OCI-LY3 (cell line): ENCODE data around the gene IPO4.

Experiments used
- EZH2phosphoT487 ChIP-seq: fragments of 200-600 bp; shearing (Covaris generic); IDR thresholded peaks from 2 replicates; pipeline ENCODE4 v1.6.1; 2018; ENCODE audit warnings: antibody characterized with exemption, mixed run types, low read depth
- TF ChIP-seq, protein P1 (sequence below): fragments of 200-600, 300-600 bp; sonication (generic); IDR thresholded peaks from 2 replicates; pipeline ENCODE4 v1.5.1; 2014; ENCODE audit warnings: antibody characterized with exemption, low read length, low read depth

DNA sequence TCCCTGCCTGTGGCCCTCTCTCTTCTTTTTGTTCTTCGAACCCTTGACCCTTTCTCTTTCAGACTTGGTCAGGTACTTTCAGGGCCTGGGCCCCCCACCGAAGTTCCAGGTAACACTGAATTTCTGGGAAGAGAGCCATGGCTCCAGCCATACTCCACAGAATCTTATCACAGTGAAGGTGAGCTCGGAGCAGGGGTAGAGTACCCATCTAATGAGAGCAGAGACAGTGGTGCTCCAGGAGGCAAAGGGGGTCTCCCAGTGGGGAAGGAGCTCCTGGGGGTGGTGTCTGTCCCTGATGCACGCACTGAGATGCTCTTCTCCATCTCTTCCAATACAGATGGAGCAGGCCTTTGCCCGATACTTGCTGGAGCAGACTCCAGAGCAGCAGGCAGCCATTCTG lies 22.8 kb downstream of the IPO4 start:
- TF ChIP-seq, protein P1, sequence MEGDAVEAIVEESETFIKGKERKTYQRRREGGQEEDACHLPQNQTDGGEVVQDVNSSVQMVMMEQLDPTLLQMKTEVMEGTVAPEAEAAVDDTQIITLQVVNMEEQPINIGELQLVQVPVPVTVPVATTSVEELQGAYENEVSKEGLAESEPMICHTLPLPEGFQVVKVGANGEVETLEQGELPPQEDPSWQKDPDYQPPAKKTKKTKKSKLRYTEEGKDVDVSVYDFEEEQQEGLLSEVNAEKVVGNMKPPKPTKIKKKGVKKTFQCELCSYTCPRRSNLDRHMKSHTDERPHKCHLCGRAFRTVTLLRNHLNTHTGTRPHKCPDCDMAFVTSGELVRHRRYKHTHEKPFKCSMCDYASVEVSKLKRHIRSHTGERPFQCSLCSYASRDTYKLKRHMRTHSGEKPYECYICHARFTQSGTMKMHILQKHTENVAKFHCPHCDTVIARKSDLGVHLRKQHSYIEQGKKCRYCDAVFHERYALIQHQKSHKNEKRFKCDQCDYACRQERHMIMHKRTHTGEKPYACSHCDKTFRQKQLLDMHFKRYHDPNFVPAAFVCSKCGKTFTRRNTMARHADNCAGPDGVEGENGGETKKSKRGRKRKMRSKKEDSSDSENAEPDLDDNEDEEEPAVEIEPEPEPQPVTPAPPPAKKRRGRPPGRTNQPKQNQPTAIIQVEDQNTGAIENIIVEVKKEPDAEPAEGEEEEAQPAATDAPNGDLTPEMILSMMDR: no peak
- no peak for TF ChIP-seq EZH2phosphoT487
